ENCODE results near the gene LGR4. TPM values are rescaled to one million over a fixed set of nuclear protein-coding genes. Genes with fewer than 3 reads are reported as not detected.

LGR4 gene
- total RNA-seq, 1 donor from 2014 or later: 51.5 TPM

DNA sequence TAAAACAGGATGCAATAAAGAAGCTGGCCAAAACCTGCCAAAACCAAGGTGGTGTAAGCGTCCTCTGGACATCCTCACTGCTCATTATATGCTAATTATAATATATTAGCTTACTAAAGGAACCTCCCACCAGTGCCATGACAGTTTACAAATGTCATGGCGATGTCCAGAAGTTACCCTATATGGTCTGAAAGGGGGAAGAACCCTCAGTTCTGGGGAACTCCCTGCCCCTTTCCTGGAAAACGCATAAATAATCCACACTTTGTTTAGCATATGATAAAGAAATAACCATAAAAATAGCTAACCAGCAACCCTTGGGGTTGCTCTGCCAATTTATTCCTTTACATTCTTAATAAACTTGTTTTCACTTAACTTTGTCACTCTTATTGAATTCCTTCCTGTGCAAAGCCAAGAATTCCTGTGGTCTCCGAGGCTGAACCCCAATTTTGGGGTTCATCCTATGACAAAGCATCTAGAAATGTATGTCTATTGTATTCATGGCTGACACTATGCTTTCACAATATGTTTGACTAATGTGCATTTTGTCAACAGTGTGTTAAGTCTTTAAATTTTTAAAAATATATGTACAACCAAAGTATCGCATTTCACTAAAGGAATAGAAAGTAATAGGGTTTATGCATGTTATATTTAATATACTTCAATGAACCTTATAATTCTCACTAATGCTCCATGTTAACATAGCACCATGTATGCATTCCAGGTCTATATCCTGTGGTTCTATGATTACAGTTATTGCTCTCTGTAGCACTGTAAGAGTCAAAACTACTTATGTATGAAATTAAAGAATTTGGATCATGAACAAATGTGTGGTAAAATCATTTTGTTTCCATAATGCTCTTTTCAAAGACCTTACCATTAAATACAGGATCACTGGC is 25.1 kb downstream of the LGR4 start:
- Mint-ChIP-seq H3K4me3 (no peak overlapping the region), H3K9me3 (peaks cover 3% of the 10 kb centered on the region), H3K36me3 (ENCODE audit: low read depth) (peaks cover 4% of the 10 kb centered on the region), H3K27ac (ENCODE audit: unreplicated experiment) (no peak overlapping the region), H3K4me1 (peaks cover 61% of the 10 kb centered on the region), H3K27me3 (ENCODE audit: low read depth) (no peaks in the 10 kb centered on the region)
- TF ChIP-seq, protein P1, sequence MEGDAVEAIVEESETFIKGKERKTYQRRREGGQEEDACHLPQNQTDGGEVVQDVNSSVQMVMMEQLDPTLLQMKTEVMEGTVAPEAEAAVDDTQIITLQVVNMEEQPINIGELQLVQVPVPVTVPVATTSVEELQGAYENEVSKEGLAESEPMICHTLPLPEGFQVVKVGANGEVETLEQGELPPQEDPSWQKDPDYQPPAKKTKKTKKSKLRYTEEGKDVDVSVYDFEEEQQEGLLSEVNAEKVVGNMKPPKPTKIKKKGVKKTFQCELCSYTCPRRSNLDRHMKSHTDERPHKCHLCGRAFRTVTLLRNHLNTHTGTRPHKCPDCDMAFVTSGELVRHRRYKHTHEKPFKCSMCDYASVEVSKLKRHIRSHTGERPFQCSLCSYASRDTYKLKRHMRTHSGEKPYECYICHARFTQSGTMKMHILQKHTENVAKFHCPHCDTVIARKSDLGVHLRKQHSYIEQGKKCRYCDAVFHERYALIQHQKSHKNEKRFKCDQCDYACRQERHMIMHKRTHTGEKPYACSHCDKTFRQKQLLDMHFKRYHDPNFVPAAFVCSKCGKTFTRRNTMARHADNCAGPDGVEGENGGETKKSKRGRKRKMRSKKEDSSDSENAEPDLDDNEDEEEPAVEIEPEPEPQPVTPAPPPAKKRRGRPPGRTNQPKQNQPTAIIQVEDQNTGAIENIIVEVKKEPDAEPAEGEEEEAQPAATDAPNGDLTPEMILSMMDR (conservative IDR thresholded peaks at IDR 0.05): no peak
- no peak for DNase-seq (ENCODE audit: low read depth, low spot score)

DNA sequence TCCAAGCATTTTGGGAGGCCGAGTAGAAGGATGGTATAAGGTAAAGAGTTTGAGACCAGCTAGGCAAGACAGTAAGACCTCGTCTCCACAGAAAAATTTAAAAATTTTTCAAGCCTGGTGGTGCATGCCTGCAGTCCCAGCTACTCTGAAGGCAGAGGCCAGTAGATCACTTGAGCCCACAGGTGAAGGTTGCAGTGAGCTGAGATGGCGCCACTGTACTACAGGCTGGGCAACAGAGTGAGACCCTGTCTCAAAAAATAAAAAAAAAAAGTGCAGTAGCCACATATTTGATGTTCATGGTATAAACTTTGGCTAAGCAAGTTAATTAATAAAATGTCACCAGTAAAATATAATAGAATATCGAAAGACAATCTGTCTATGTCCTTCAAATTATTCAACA is 27.0 kb downstream of the LGR4 start:
- TF ChIP-seq, protein P1 (conservative IDR thresholded peaks at IDR 0.05): no peak
- peaks cover 2% of the 10 kb centered on the region for H3K27me3 Mint-ChIP-seq (ENCODE audit: low read depth)
- H3K36me3 Mint-ChIP-seq (ENCODE audit: low read depth): peaks cover 9% of the 10 kb centered on the region
- H3K4me1 Mint-ChIP-seq: peaks cover 63% of the 10 kb centered on the region
- H3K9me3 Mint-ChIP-seq: peaks cover 6% of the 10 kb centered on the region
- H3K4me3 Mint-ChIP-seq: peak overlapping the region; percentile 68
- no peak overlapping the region for H3K27ac Mint-ChIP-seq (ENCODE audit: unreplicated experiment)
- no peak for DNase-seq (ENCODE audit: low read depth, low spot score)

DNA sequence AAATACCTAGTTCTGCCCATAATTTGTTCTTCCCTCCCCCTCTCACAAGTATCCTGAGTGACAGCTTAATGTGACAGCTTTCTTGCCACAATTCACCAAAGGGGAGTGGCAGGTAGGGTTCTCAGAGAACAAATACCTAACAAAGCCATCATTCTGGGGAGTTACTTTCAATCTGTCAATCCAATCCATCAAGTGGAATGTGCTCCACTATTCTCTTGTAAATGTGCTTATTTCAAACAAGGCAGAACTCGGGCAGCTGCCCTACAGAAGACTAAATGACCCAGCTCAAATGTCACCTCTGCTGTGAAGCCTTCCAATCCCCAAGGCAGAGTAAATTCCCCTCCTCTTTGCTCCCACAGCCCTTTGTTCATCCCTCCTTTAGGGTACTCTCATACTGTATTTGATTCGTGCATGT is 27.8 kb downstream of the LGR4 start:
- H3K27me3 Mint-ChIP-seq (ENCODE audit: low read depth): peaks cover 2% of the 10 kb centered on the region
- peak overlapping the region; percentile 54 for H3K27ac Mint-ChIP-seq (ENCODE audit: unreplicated experiment)
- peaks cover 9% of the 10 kb centered on the region for H3K36me3 Mint-ChIP-seq (ENCODE audit: low read depth)
- peak overlapping the region; percentile 68 for H3K4me3 Mint-ChIP-seq
- DNase-seq (ENCODE audit: low read depth, low spot score): peak; percentile 17
- peaks cover 61% of the 10 kb centered on the region for H3K4me1 Mint-ChIP-seq
- peaks cover 6% of the 10 kb centered on the region for H3K9me3 Mint-ChIP-seq
- TF ChIP-seq, protein P1 (conservative IDR thresholded peaks at IDR 0.05): no peak

DNA sequence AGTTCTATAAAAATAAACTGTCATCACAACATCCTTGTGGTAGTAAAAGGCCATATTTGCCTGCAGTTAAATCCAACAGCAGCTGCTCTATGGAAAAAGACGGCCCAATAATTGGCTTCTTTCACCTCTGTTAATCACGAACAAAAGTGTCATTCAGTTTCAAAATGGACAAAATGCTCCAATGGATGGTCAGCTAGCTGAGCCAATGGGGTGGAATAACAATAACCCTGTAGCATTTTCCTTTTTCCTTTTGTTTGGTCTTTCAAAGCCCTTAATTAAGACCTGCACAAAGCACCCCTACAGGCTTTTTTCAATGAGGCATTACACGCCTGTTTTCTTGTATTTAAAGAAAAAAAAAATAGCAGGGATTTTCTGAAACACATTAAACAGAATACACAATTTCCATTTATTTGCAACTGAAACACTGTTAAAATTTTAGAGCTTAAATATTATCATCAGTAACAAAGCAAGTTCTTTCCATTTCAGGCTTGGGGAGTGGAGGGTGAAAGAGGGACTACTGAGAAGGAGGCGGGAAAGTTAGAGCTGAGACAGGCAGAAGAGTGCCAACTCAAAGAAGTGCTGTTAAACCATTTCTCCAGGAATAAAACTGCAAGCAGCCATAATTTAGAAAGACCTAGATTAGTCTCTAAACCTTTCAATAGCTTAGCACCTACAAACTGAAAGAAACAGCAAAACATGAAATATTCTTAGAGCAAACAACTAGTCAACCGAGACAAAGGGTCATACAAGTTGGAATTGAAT is 28.7 kb downstream of the LGR4 start:
- H3K27me3 Mint-ChIP-seq (ENCODE audit: low read depth): peaks cover 2% of the 10 kb centered on the region
- H3K27ac Mint-ChIP-seq (ENCODE audit: unreplicated experiment): peak overlapping the region; percentile 96
- peaks cover 6% of the 10 kb centered on the region for H3K9me3 Mint-ChIP-seq
- peaks cover 65% of the 10 kb centered on the region for H3K4me1 Mint-ChIP-seq
- TF ChIP-seq, protein P1 (conservative IDR thresholded peaks at IDR 0.05): no peak
- H3K36me3 Mint-ChIP-seq (ENCODE audit: low read depth): peaks cover 9% of the 10 kb centered on the region
- no peak for DNase-seq (ENCODE audit: low read depth, low spot score)
- peak overlapping the region; percentile 84 for H3K4me3 Mint-ChIP-seq

DNA sequence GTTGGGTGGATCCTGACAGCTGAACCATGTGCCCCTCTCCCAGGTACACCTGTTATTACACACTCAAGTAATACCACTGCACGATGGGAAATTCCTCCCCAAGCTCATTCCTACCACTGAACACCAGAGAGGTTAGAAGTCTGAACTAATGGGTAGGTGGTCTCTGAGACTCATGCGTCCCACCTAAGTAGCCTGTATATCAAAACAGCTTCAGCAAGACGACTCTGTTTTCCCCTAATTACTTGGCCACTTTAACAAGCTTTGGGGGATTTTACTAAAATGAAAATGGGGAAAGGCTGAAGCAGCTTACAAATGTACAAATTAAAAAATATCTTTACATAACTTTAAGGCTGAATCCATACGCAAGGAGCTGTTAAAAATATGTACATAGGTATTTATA is 29.4 kb downstream of the LGR4 start:
- peaks cover 2% of the 10 kb centered on the region for H3K27me3 Mint-ChIP-seq (ENCODE audit: low read depth)
- DNase-seq (ENCODE audit: low read depth, low spot score): no peak
- H3K36me3 Mint-ChIP-seq (ENCODE audit: low read depth): peaks cover 9% of the 10 kb centered on the region
- H3K4me3 Mint-ChIP-seq: peak overlapping the region; percentile 84
- H3K4me1 Mint-ChIP-seq: peaks cover 69% of the 10 kb centered on the region
- TF ChIP-seq, protein P1 (conservative IDR thresholded peaks at IDR 0.05): no peak
- peak overlapping the region; percentile 92 for H3K27ac Mint-ChIP-seq (ENCODE audit: unreplicated experiment)
- H3K9me3 Mint-ChIP-seq: peaks cover 6% of the 10 kb centered on the region
